K562 (cell line): ENCODE results near the gene C22orf39. TPM values are rescaled to one million over a fixed set of nuclear protein-coding genes. Genes with fewer than 3 reads are reported as not detected.

Experiments used
- ETV5 ChIP-seq: sonication (generic); formaldehyde crosslinking; IDR thresholded peaks from 2 replicates; pipeline ENCODE4 v1.4.0; 2020; ENCODE audit warnings: low read depth, mild to moderate bottlenecking, missing genetic modification reagents
- HIVEP1 ChIP-seq: fragments of 250-450 bp; sonication (Bioruptor Pico); IDR thresholded peaks from 2 replicates; pipeline ENCODE4 v1.4.0; 2020; ENCODE audit warnings: mild to moderate bottlenecking
- KDM4B ChIP-seq, 2 experiments: fragments of 450-650 bp in 1 of 2; sonication (generic) in 1 of 2; IDR thresholded peaks; 2 replicates each; pipeline ENCODE4 v1.6.1; 2016 to 2017; ENCODE audit warnings: borderline replicate concordance in 2 of 2, antibody characterized with exemption in 1 of 2, low read depth in 1 of 2, mild to moderate bottlenecking in 1 of 2
- MCM2 ChIP-seq: fragments of 450-650 bp; IDR thresholded peaks from 2 replicates; pipeline ENCODE4 v1.6.1; 2017; ENCODE audit warnings: low read depth, mild to moderate bottlenecking
- PCBP1 ChIP-seq: fragments of 200-400 bp; formaldehyde crosslinking; IDR thresholded peaks from 2 replicates; pipeline ENCODE4 v1.6.1; 2018; ENCODE audit warnings: mild to moderate bottlenecking, low read depth, low read length; ENCODE audit not compliant: poor library complexity, severe bottlenecking
- RBBP5 ChIP-seq: fragments of 200-600 bp; sonication (generic); IDR thresholded peaks from 2 replicates; pipeline ENCODE4 v1.6.1; 2012; ENCODE audit warnings: borderline replicate concordance, mild to moderate bottlenecking, low read length, control low read depth, inconsistent platforms; ENCODE audit not compliant: insufficient read depth, poor library complexity, severe bottlenecking
- ZNF311 ChIP-seq: fragments of 250-450 bp; sonication (Bioruptor Pico); IDR thresholded peaks from 2 replicates; pipeline ENCODE4 v1.4.0; 2020; ENCODE audit warnings: mild to moderate bottlenecking, moderate library complexity
- ZNF384 ChIP-seq: IDR thresholded peaks from 2 replicates; pipeline ENCODE4 v1.6.1; 2012; ENCODE audit warnings: low read depth, low read length, improper control_type of control experiment
- polyA plus RNA-seq, 8 experiments: library from polyadenylated mRNA; depleted of rRNA in 4 of 8; stranded (reverse) in 5 of 8; unstranded in 3 of 8; fragments of >200 nt; fragmentation: Nextera tagmentation in 2 of 8; fragmentation: Illumina TruSeq in 1 of 8; extraction: Ambion mirVana in 2 of 8; extraction: Trizol in 1 of 8; gene quantifications; 2 replicates each; pipeline versions ENCODE4 v1.2.1 to v1.2.3, GENCODE V29; 2011 to 2014; ENCODE audit warnings: inconsistent platforms in 1 of 8, missing spikeins in 1 of 8
- total RNA-seq, 7 experiments: library from RNA; depleted of rRNA in 6 of 7; stranded (reverse); fragments of >200 nt in 6 of 7; fragmentation: Illumina TruSeq in 2 of 7; extraction: Trizol in 2 of 7; gene quantifications; 2 replicates each; pipeline versions ENCODE4 v1.2.1 to v1.2.3, GENCODE V29; 2011 to 2021; ENCODE audit warnings: low replicate concordance in 1 of 7
- TF ChIP-seq, protein P1 (sequence below): fragments of 450-650 bp; IDR thresholded peaks from 2 replicates; pipeline ENCODE4 v1.7.0; 2016; ENCODE audit warnings: borderline replicate concordance
- TF ChIP-seq, protein P2 (sequence below), 2 experiments: fragments of 450-650 bp; formaldehyde crosslinking in 1 of 2; IDR thresholded peaks; 2 replicates each; pipeline versions ENCODE4 v1.4.0 to v1.6.1; 2014 to 2020; ENCODE audit warnings: mild to moderate bottlenecking in 2 of 2, borderline replicate concordance in 1 of 2, low read depth in 1 of 2
- TF ChIP-seq, protein P3 (sequence below): IDR thresholded peaks from 3 replicates; pipeline ENCODE4 v1.6.1; 2011; ENCODE audit warnings: borderline replicate concordance, mild to moderate bottlenecking, moderate library complexity; ENCODE audit not compliant: insufficient read length; ENCODE audit errors: extremely low read depth

C22orf39 gene
- total and polyA plus RNA-seq, 9 of the 15 experiments (the other 6 are each of a cell fraction or from before 2014, with no cell fraction given): 20.4 to 139 (median 66.8) TPM

DNA sequence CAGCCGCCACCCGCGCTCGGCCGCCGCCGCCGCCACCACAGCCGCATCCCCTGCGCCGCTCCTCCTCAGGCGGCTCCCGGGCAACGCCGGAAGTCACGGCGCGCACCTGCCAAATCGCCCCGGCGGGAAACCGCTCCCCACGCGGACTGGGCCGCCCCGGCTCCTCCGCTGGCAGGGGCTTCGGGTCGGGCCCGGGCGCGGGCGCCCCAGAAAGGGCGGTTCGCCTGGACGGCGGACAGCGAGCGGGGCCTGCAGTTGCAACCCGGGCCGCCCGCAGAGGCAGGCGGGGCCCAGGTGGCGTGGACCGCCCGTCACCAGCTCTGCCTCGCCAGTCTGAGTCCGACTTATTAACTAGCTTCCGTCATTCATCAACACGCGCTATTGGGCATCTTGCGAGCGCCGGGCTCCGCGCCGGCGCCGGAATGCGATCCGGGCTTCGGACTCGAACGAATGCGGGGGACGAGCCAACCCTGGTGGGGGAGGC, 15.8 kb downstream of the C22orf39 start, which contains the start of gene HIRA (continued):
- no peak for TF ChIP-seq MCM2
- peak; percentile 75 for TF ChIP-seq ZNF384
- no peak for TF ChIP-seq ETV5 (CRISPR knock-in tag)
- TF ChIP-seq ZNF311 (CRISPR knock-in tag): peak; percentile 70; the same call in 1 of the 2 replicates
- TF ChIP-seq KDM4B (IDR thresholded peaks at IDR 0.05; ENCODE audit: borderline replicate concordance in 2 of 2, low read depth in 1 of 2): no peak
- TF ChIP-seq, protein P1, sequence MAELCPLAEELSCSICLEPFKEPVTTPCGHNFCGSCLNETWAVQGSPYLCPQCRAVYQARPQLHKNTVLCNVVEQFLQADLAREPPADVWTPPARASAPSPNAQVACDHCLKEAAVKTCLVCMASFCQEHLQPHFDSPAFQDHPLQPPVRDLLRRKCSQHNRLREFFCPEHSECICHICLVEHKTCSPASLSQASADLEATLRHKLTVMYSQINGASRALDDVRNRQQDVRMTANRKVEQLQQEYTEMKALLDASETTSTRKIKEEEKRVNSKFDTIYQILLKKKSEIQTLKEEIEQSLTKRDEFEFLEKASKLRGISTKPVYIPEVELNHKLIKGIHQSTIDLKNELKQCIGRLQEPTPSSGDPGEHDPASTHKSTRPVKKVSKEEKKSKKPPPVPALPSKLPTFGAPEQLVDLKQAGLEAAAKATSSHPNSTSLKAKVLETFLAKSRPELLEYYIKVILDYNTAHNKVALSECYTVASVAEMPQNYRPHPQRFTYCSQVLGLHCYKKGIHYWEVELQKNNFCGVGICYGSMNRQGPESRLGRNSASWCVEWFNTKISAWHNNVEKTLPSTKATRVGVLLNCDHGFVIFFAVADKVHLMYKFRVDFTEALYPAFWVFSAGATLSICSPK: no peak
- TF ChIP-seq PCBP1: no peak
- TF ChIP-seq HIVEP1 (CRISPR knock-in tag): peak; percentile 83; the same call in 1 of the 2 replicates
- TF ChIP-seq, protein P2, sequence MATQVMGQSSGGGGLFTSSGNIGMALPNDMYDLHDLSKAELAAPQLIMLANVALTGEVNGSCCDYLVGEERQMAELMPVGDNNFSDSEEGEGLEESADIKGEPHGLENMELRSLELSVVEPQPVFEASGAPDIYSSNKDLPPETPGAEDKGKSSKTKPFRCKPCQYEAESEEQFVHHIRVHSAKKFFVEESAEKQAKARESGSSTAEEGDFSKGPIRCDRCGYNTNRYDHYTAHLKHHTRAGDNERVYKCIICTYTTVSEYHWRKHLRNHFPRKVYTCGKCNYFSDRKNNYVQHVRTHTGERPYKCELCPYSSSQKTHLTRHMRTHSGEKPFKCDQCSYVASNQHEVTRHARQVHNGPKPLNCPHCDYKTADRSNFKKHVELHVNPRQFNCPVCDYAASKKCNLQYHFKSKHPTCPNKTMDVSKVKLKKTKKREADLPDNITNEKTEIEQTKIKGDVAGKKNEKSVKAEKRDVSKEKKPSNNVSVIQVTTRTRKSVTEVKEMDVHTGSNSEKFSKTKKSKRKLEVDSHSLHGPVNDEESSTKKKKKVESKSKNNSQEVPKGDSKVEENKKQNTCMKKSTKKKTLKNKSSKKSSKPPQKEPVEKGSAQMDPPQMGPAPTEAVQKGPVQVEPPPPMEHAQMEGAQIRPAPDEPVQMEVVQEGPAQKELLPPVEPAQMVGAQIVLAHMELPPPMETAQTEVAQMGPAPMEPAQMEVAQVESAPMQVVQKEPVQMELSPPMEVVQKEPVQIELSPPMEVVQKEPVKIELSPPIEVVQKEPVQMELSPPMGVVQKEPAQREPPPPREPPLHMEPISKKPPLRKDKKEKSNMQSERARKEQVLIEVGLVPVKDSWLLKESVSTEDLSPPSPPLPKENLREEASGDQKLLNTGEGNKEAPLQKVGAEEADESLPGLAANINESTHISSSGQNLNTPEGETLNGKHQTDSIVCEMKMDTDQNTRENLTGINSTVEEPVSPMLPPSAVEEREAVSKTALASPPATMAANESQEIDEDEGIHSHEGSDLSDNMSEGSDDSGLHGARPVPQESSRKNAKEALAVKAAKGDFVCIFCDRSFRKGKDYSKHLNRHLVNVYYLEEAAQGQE (IDR thresholded peaks at IDR 0.05; ENCODE audit: borderline replicate concordance): no peak
- TF ChIP-seq, protein P2 (CRISPR knock-in tag; IDR thresholded peaks at IDR 0.05; ENCODE audit: low read depth): peak; percentile 90
- TF ChIP-seq RBBP5: peak; percentile 62
- TF ChIP-seq, protein P3, sequence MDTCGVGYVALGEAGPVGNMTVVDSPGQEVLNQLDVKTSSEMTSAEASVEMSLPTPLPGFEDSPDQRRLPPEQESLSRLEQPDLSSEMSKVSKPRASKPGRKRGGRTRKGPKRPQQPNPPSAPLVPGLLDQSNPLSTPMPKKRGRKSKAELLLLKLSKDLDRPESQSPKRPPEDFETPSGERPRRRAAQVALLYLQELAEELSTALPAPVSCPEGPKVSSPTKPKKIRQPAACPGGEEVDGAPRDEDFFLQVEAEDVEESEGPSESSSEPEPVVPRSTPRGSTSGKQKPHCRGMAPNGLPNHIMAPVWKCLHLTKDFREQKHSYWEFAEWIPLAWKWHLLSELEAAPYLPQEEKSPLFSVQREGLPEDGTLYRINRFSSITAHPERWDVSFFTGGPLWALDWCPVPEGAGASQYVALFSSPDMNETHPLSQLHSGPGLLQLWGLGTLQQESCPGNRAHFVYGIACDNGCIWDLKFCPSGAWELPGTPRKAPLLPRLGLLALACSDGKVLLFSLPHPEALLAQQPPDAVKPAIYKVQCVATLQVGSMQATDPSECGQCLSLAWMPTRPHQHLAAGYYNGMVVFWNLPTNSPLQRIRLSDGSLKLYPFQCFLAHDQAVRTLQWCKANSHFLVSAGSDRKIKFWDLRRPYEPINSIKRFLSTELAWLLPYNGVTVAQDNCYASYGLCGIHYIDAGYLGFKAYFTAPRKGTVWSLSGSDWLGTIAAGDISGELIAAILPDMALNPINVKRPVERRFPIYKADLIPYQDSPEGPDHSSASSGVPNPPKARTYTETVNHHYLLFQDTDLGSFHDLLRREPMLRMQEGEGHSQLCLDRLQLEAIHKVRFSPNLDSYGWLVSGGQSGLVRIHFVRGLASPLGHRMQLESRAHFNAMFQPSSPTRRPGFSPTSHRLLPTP: no peak
